GM23248 (cell line): ENCODE results near the gene SLC17A7. TPM values are rescaled to one million over a fixed set of nuclear protein-coding genes. Genes with fewer than 3 reads are reported as not detected.

ENCODE experiments used
- DNase-seq: peaks from one replicate; pipeline ENCODE4 v3.0.0-alpha.2; 2015
- H2AFZ ChIP-seq: fragments of 200-600 bp; sonication (generic); 2 replicates; pipeline ENCODE4 v1.6.1; 2016; ENCODE audit warnings: antibody characterized with exemption
- H3F3A ChIP-seq: fragments of 200-600 bp; sonication (generic); 2 replicates; pipeline ENCODE4 v1.6.1; 2016; ENCODE audit warnings: mild to moderate bottlenecking, antibody characterized with exemption, mixed run types; ENCODE audit not compliant: insufficient read depth
- H3K27ac ChIP-seq: fragments of 200-600 bp; sonication (generic); 2 replicates; pipeline ENCODE4 v1.5.1; 2016; ENCODE audit warnings: mild to moderate bottlenecking
- H3K27me3 ChIP-seq: fragments of 200-600 bp; sonication (generic); replicated peaks from 2 replicates; pipeline ENCODE4 v1.6.1; 2016; ENCODE audit warnings: mild to moderate bottlenecking; ENCODE audit not compliant: insufficient read depth
- H3K36me3 ChIP-seq: fragments of 200-600 bp; sonication (generic); 2 replicates; pipeline ENCODE4 v1.6.1; 2016; ENCODE audit warnings: low read depth, mild to moderate bottlenecking
- H3K4me1 ChIP-seq: fragments of 200-600 bp; sonication (generic); 2 replicates; pipeline ENCODE4 v1.6.1; 2016; ENCODE audit warnings: mild to moderate bottlenecking; ENCODE audit not compliant: insufficient read depth
- H3K4me2 ChIP-seq: fragments of 200-600 bp; sonication (generic); one replicate; pipeline ENCODE4 v1.6.1; 2016; ENCODE audit warnings: mild to moderate bottlenecking; ENCODE audit not compliant: unreplicated experiment
- H3K4me3 ChIP-seq: fragments of 200-600 bp; sonication (generic); 2 replicates; pipeline ENCODE4 v1.5.1; 2016; ENCODE audit warnings: mild to moderate bottlenecking
- H3K79me2 ChIP-seq: fragments of 200-600 bp; sonication (generic); 2 replicates; pipeline ENCODE4 v1.6.1; 2016; ENCODE audit warnings: mild to moderate bottlenecking; ENCODE audit not compliant: insufficient read depth
- H3K9ac ChIP-seq: fragments of 200-600 bp; sonication (generic); 2 replicates; pipeline ENCODE4 v1.6.1; 2016; ENCODE audit warnings: mild to moderate bottlenecking
- H3K9me2 ChIP-seq: fragments of 200-600 bp; sonication (generic); 2 replicates; pipeline ENCODE4 v1.6.1; 2016; ENCODE audit warnings: mixed run types, mild to moderate bottlenecking, moderate library complexity; ENCODE audit not compliant: insufficient read depth
- H3K9me3 ChIP-seq: fragments of 200-600 bp; sonication (generic); one replicate; pipeline ENCODE4 v1.6.1; 2017; ENCODE audit warnings: low read depth
- H4K20me1 ChIP-seq: fragments of 200-600 bp; sonication (generic); 2 replicates; pipeline ENCODE4 v1.6.0; 2016; ENCODE audit not compliant: insufficient read depth
- EZH2 ChIP-seq: fragments of 200-600 bp; sonication (generic); IDR thresholded peaks from 2 replicates; pipeline ENCODE4 v1.6.1; 2018; ENCODE audit warnings: antibody characterized with exemption, mild to moderate bottlenecking; ENCODE audit not compliant: insufficient read depth, poor library complexity, severe bottlenecking
- EZH2phosphoT487 ChIP-seq: fragments of 200-600 bp; sonication (generic); IDR thresholded peaks from 2 replicates; pipeline ENCODE4 v1.6.1; 2018; ENCODE audit warnings: antibody characterized with exemption, moderate library complexity, mild to moderate bottlenecking, low read depth; ENCODE audit not compliant: insufficient read depth
- WGBS, 2 experiments: methylation state at CpG; one replicate each; pipeline ENCODE4 v1.1.6; 2015 to 2017; ENCODE audit warnings: low lambda C conversion rate in 2 of 2, low coverage in 1 of 2; ENCODE audit errors: missing lambda C conversion rate in 2 of 2; 5-methylcytosine and 5-hydroxymethylcytosine counted together
- in situ Hi-C: fragments of 300-500 bp; cut with MboI; formaldehyde crosslinking; loops from 2 replicates; pipeline ENCODE4 v1.15.0; 2020
- polyA plus RNA-seq: library from polyadenylated mRNA; unstranded; fragments of >200 nt; fragmentation: Nextera tagmentation; extraction: Ambion mirVana; gene quantifications from 2 replicates; pipeline ENCODE4 v1.2.1, GENCODE V29; 2016
- total RNA-seq: library from RNA; depleted of rRNA; stranded (reverse); fragments of >200 nt; shearing (Covaris generic); gene quantifications from 2 replicates; pipeline ENCODE4 v1.2.3, GENCODE V29; 2014

Gene SLC17A7
- total and polyA plus RNA-seq, 2 experiments from 2014 or later: not detected

GRCh38 chr19:49403404-49404187, 37.7 kb downstream of the SLC17A7 start:
- Histone ChIP-seq H3K4me1 (no peaks in the 10 kb centered on the region), H3F3A (no peaks in the 10 kb centered on the region), H3K4me2 (no peak overlapping the region), H2AFZ (no peak overlapping the region), H3K27me3 (no peaks in the 10 kb centered on the region; the same call in 1 of the 2 replicates), H3K27ac (no peak overlapping the region), H3K9me2 (no peaks in the 10 kb centered on the region), H3K79me2 (no peaks in the 10 kb centered on the region), H3K36me3 (no peaks in the 10 kb centered on the region), H3K9me3 (no peaks in the 10 kb centered on the region), H3K9ac (no peak overlapping the region), H3K4me3 (no peak overlapping the region), H4K20me1 (no peaks in the 10 kb centered on the region)
- DNase-seq: no peak
- TF ChIP-seq EZH2: no peak
- TF ChIP-seq EZH2phosphoT487: no peak
- in situ Hi-C loops: no loop called here
- 47 to 57% methylated on average over 7 of the region's 7 CpGs for WGBS, 2 experiments

GRCh38 chr19:49400029-49400428, 41.3 kb downstream of the SLC17A7 start:
- 41 to 43% methylated on average over 6 of the region's 6 CpGs for WGBS, 2 experiments
- Histone ChIP-seq H3K4me2 (no peak overlapping the region), H3K4me1 (no peaks in the 10 kb centered on the region), H3K79me2 (no peaks in the 10 kb centered on the region), H3K9ac (no peak overlapping the region), H3K27me3 (no peaks in the 10 kb centered on the region; the same call in 1 of the 2 replicates), H3K27ac (no peak overlapping the region), H2AFZ (no peak overlapping the region), H3K4me3 (no peak overlapping the region), H3K9me3 (no peaks in the 10 kb centered on the region), H3F3A (no peaks in the 10 kb centered on the region), H4K20me1 (no peaks in the 10 kb centered on the region), H3K9me2 (no peaks in the 10 kb centered on the region), H3K36me3 (no peaks in the 10 kb centered on the region)
- TF ChIP-seq EZH2phosphoT487 (no peak), EZH2 (no peak)
- DNase-seq: peak; percentile 48
- in situ Hi-C loops: no loop called here

GRCh38 chr19:49398931-49399330, 42.4 kb downstream of the SLC17A7 start:
- Histone ChIP-seq H3K4me2 (no peak overlapping the region), H3K9me3 (no peaks in the 10 kb centered on the region), H3K36me3 (no peaks in the 10 kb centered on the region), H3F3A (no peaks in the 10 kb centered on the region), H4K20me1 (no peaks in the 10 kb centered on the region), H3K9me2 (no peaks in the 10 kb centered on the region), H3K27ac (no peak overlapping the region), H2AFZ (no peak overlapping the region), H3K4me1 (no peaks in the 10 kb centered on the region), H3K9ac (no peak overlapping the region), H3K4me3 (no peak overlapping the region), H3K79me2 (no peaks in the 10 kb centered on the region), H3K27me3 (no peaks in the 10 kb centered on the region; the same call in 1 of the 2 replicates)
- no peak for DNase-seq
- TF ChIP-seq EZH2: no peak
- TF ChIP-seq EZH2phosphoT487: no peak
- in situ Hi-C loops: no loop called here
- WGBS, 2 experiments: 66 to 69% methylated on average over 6 of the region's 6 CpGs

- no peak overlapping the region for H3K9ac ChIP-seq
- no peaks in the 10 kb centered on the region; the same call in 1 of the 2 replicates for H3K27me3 ChIP-seq
- H3K27ac ChIP-seq: no peak overlapping the region
- no peaks in the 10 kb centered on the region for H3K36me3 ChIP-seq
- H4K20me1 ChIP-seq: no peaks in the 10 kb centered on the region
- H3F3A ChIP-seq: no peaks in the 10 kb centered on the region
- no peak overlapping the region for H3K4me2 ChIP-seq
- H3K4me1 ChIP-seq: no peaks in the 10 kb centered on the region
- in situ Hi-C loops: no loop called here
- TF ChIP-seq EZH2phosphoT487 (no peak), EZH2 (no peak)
- H3K79me2 ChIP-seq: no peaks in the 10 kb centered on the region
- no peak overlapping the region for H3K4me3 ChIP-seq
- WGBS, 2 experiments: 39 to 47% methylated on average over 11 of the region's 11 CpGs
- no peak for DNase-seq
- no peaks in the 10 kb centered on the region for H3K9me3 ChIP-seq
- no peak overlapping the region for H2AFZ ChIP-seq
- H3K9me2 ChIP-seq: no peaks in the 10 kb centered on the region
These were observed 43.2 kb downstream of the SLC17A7 start for GRCh38 chr19:49398001-49398615.
